ENCODE results near the gene GSX2.

DNA sequence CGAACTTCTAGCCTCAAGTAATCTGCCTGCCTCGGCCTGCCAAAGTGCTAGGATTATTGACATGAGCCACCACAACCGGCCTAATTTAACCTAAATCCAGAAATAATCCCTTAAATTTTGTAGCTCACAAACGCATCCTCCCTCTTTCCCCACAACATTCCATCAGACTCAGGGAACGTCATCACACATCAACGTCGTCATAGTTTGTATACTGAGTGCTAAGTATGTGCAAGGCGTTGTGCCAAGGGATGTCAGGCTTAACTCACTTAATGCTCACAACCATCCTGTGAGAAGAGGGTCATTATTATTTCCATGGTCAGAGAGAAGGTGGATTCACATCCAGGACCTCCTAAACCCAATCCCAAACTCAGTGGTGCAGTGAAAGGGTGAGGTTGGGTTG is 9.6 kb upstream of the GSX2 start:
- TF ChIP-seq, protein P1, sequence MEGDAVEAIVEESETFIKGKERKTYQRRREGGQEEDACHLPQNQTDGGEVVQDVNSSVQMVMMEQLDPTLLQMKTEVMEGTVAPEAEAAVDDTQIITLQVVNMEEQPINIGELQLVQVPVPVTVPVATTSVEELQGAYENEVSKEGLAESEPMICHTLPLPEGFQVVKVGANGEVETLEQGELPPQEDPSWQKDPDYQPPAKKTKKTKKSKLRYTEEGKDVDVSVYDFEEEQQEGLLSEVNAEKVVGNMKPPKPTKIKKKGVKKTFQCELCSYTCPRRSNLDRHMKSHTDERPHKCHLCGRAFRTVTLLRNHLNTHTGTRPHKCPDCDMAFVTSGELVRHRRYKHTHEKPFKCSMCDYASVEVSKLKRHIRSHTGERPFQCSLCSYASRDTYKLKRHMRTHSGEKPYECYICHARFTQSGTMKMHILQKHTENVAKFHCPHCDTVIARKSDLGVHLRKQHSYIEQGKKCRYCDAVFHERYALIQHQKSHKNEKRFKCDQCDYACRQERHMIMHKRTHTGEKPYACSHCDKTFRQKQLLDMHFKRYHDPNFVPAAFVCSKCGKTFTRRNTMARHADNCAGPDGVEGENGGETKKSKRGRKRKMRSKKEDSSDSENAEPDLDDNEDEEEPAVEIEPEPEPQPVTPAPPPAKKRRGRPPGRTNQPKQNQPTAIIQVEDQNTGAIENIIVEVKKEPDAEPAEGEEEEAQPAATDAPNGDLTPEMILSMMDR (IDR thresholded peaks at IDR 0.05; ENCODE audit: insufficient read depth, low read length, poor library complexity, severe bottlenecking) = no peak
- no peak for TF ChIP-seq EZH2phosphoT487 (conservative IDR thresholded peaks at IDR 0.05; ENCODE audit: low read length)

Data from SU-DHL-6 (cell line).